ENCODE data around the gene UCK2. TPM values are rescaled to one million over a fixed set of nuclear protein-coding genes. Genes with fewer than 3 reads are reported as not detected.
A peak's percentile ranks its signal among the peaks of the same experiment; 100 is the strongest.

UCK2 gene
- total RNA-seq, 2 experiments from 2014 or later = 0.67 to 0.71 TPM

DNA sequence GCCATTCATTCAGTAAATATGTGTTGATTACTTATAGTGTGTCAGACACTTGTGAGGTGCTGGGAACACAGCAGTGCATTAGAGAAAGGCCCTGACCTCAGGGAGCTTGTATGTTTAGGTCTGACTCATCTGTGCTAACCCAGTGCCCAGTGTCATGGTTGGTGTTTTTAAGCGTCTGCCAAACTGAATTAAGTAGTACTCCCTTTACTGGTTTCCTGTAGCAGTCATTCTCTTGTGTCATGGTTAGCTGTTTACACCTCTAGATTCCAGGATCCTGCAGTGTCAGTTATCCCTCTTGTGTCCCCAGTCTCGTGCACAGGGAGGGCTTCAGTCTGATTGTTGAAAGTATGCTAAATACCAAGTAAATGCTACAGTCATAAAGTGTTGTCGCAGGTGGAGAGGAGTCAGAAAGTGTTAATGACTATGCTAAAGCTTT, 14.2 kb downstream of the UCK2 start:
- H3K27me3 Mint-ChIP-seq = no peaks in the 10 kb centered on the region
- H3K27ac Mint-ChIP-seq = no peak overlapping the region
- no peaks in the 10 kb centered on the region for H3K36me3 Mint-ChIP-seq (ENCODE audit: low read depth)
- ChIA-PET CTCF (interaction anchor here (0.7 to 1.4 kb wide), 2 partner anchors 10 to 337 kb away, joined by 3 read pairs; no protein-coding TSS in a partner anchor), POLR2A (no interaction called here)
- ATAC-seq (ENCODE audit: poor library complexity) (no peak), DNase-seq (no peak)
- no peaks in the 10 kb centered on the region for H3K9me3 Mint-ChIP-seq
- no peaks in the 10 kb centered on the region for H3K9me3 ChIP-seq (ENCODE audit: control insufficient read depth in 1 of 2, insufficient read depth in 1 of 2, low read length in 2 of 2)
- no peak overlapping the region for H3K4me3 Mint-ChIP-seq
- peaks cover 12% of the 10 kb centered on the region for H3K4me1 ChIP-seq (ENCODE audit: insufficient read depth, low read length)
- H3K27ac ChIP-seq (ENCODE audit: low read depth in 1 of 2, low read length in 2 of 2) = no peak overlapping the region
- H3K27me3 ChIP-seq (ENCODE audit: control insufficient read depth in 1 of 2, insufficient read depth in 2 of 2, low read length in 2 of 2) = no peaks in the 10 kb centered on the region
- intact Hi-C loops (cut with DNase I, micrococcal nuclease) = no loop called here
- H3K4me3 ChIP-seq (ENCODE audit: low read length) = no peak overlapping the region
- H3K36me3 ChIP-seq (ENCODE audit: insufficient read depth, low read length) = no peaks in the 10 kb centered on the region
- peaks cover 18% of the 10 kb centered on the region for H3K4me1 Mint-ChIP-seq (ENCODE audit: low read depth)
- TF ChIP-seq, protein P1, sequence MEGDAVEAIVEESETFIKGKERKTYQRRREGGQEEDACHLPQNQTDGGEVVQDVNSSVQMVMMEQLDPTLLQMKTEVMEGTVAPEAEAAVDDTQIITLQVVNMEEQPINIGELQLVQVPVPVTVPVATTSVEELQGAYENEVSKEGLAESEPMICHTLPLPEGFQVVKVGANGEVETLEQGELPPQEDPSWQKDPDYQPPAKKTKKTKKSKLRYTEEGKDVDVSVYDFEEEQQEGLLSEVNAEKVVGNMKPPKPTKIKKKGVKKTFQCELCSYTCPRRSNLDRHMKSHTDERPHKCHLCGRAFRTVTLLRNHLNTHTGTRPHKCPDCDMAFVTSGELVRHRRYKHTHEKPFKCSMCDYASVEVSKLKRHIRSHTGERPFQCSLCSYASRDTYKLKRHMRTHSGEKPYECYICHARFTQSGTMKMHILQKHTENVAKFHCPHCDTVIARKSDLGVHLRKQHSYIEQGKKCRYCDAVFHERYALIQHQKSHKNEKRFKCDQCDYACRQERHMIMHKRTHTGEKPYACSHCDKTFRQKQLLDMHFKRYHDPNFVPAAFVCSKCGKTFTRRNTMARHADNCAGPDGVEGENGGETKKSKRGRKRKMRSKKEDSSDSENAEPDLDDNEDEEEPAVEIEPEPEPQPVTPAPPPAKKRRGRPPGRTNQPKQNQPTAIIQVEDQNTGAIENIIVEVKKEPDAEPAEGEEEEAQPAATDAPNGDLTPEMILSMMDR (IDR thresholded peaks at IDR 0.05) = no peak

DNA sequence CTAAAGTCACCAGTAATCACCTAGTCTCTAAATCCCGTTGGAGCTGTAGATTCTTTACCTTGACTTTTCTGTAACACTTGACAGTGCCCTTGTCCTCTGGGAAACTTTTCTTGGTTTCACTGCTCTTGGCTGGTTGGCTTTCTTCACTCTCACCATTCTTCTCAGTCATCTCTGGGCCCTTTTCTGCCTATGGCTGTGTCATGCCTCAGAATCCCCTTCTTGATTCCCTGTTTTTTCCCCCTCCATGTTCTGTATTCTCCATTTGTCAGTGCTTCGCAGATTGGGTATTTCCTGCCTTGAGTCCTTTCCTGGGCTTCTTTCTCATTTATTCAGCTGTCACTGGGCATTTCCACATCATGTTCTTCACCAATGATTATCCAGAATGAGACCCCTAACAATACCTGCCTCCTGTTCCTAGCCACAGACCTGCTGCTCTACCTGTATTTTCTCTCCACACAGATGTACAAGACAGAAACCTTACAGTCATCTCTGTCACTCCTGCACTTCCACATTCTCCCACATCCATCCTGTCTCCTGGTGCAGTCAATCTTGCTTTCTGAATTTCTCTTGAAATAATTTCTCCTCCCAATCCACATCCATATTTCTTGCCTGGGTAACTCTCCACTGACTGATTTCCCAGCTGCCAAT, 14.7 kb downstream of the UCK2 start:
- Mint-ChIP-seq H3K27ac (no peak overlapping the region), H3K36me3 (ENCODE audit: low read depth) (no peaks in the 10 kb centered on the region), H3K9me3 (no peaks in the 10 kb centered on the region), H3K4me3 (no peak overlapping the region), H3K4me1 (ENCODE audit: low read depth) (peaks cover 18% of the 10 kb centered on the region), H3K27me3 (no peaks in the 10 kb centered on the region)
- Histone ChIP-seq H3K9me3 (ENCODE audit: control insufficient read depth in 1 of 2, insufficient read depth in 1 of 2, low read length in 2 of 2) (no peaks in the 10 kb centered on the region), H3K4me1 (ENCODE audit: insufficient read depth, low read length) (peaks cover 12% of the 10 kb centered on the region), H3K27me3 (ENCODE audit: control insufficient read depth in 1 of 2, insufficient read depth in 2 of 2, low read length in 2 of 2) (no peaks in the 10 kb centered on the region), H3K4me3 (ENCODE audit: low read length) (no peak overlapping the region), H3K27ac (ENCODE audit: low read depth in 1 of 2, low read length in 2 of 2) (no peak overlapping the region), H3K36me3 (ENCODE audit: insufficient read depth, low read length) (no peaks in the 10 kb centered on the region)
- intact Hi-C loops (cut with DNase I, micrococcal nuclease) = no loop called here
- ChIA-PET POLR2A (interaction anchor here (1.6 kb wide), 1 partner anchor 73 kb away, joined by 4 read pairs; the partner anchor contains the start of gene TMCO1), CTCF (interaction anchor here (1.4 kb wide), 1 partner anchor 9 kb away, joined by 3 read pairs; no protein-coding TSS in a partner anchor)
- DNase-seq (peak in 1 of 14 experiments; percentile 16), ATAC-seq (ENCODE audit: poor library complexity) (no peak)
- TF ChIP-seq, protein P1 (IDR thresholded peaks at IDR 0.05) = no peak

DNA sequence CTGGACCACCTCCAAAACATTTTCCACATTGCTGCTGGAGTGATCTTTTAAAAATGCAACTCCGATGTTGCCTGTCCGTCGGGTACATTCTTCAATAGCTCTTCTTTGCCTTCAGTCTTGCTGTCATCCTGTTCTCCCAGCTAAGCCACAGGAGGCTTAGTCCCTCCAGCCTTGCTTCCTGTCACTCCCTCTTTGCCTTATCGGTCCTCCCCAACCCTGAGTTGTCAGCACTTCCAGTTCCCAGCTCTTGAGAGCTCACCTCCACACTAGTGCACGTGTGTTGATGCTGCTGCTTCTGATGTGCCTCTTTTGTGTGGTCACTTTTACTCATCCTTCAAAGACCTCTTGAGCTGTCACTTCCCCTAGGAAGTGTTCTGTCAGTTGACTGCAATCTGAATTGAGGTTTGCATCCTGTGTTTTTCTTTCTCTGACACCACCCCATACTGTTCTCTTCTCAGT, 15.3 kb downstream of the UCK2 start:
- CTCF ChIA-PET = no interaction called here
- Mint-ChIP-seq H3K4me3 (no peak overlapping the region), H3K27ac (no peak overlapping the region)

More for the DNA sequence above, 15.3 kb downstream of the UCK2 start:
- Histone ChIP-seq H3K4me1 (ENCODE audit: insufficient read depth, low read length) (peaks cover 12% of the 10 kb centered on the region), H3K27me3 (ENCODE audit: control insufficient read depth in 1 of 2, insufficient read depth in 2 of 2, low read length in 2 of 2) (no peaks in the 10 kb centered on the region), H3K9me3 (ENCODE audit: control insufficient read depth in 1 of 2, insufficient read depth in 1 of 2, low read length in 2 of 2) (no peaks in the 10 kb centered on the region), H3K36me3 (ENCODE audit: insufficient read depth, low read length) (no peaks in the 10 kb centered on the region), H3K27ac (ENCODE audit: low read depth in 1 of 2, low read length in 2 of 2) (no peak overlapping the region), H3K4me3 (ENCODE audit: low read length) (no peak overlapping the region)
- no peaks in the 10 kb centered on the region for H3K36me3 Mint-ChIP-seq (ENCODE audit: low read depth)
- TF ChIP-seq, protein P1 (IDR thresholded peaks at IDR 0.05) = no peak
- H3K9me3 Mint-ChIP-seq = no peaks in the 10 kb centered on the region
- DNase-seq (peak in 4 of 14 experiments; percentile 16 to 43 (median 34)), ATAC-seq (ENCODE audit: poor library complexity) (peak; percentile 61)
- H3K4me1 Mint-ChIP-seq (ENCODE audit: low read depth) = peaks cover 18% of the 10 kb centered on the region
- POLR2A ChIA-PET = interaction anchor here (1.6 kb wide), 1 partner anchor 74 kb away, joined by 4 read pairs; the partner anchor contains the start of gene TMCO1
- intact Hi-C loops (cut with DNase I, micrococcal nuclease) = no loop called here
- H3K27me3 Mint-ChIP-seq = no peaks in the 10 kb centered on the region

Data from CD4-positive, alpha-beta T cell (primary cell).